DMS 273 (cell line): ENCODE measurements around the gene NPHP4.

Experiments used
- DNase-seq: peaks from one replicate; lab custom pipeline; 2025; ENCODE audit not compliant: unreplicated experiment; lab: John Stamatoyannopoulos, UW

NPHP4 gene

DNA sequence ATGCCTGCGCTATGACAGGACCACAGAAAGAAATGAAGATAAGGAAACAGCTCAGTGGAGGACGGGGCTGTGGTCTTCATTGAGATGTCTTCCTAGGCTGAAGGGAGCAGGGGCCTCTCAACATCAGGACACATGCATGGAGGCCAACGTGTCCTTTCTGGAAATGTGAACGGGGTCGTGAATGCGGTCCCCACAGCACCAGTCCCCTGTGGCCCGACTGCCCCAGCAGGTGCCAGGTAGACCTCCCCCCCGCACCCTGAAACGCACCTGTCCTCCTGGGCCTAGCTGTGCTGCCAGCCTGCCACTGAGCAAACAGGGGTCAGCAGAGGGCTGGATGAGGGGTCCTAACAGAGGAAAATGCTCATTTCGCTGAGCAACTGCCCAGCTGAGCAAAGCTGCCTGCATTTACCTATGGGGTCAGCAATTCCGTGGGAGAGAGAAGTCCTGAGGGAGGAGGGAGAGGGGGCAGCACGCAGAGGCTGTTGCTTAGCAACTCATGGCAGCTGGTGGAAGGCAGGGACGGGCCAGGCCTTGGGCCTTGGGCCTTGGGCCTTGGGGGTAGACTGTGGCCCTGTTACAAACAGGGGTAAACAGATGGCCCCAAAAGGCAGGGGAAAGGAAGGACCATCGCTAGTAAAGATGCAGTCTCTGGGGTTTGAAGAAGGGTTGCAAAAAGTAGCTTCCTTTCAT lies 77.4 kb downstream of the NPHP4 start:
- no peak for DNase-seq

DNA sequence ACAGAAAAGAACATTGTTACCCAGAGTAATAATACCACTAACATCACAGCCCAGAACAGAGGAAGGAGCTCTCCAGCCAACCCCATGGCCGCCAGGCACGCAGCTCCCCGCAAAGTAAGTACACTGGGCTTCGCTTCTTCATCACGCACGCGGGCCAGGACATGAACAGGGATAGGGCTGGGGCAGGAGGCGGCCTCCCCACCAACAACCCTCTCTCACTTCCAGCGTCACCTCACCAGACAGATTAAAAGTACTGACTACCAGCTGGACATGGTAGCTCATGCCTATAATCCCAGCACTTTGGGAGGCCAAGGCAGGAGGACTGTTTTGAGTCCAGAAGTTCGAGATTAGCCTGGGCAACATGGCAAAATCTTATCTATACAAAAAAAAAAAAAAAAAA lies 78.3 kb downstream of the NPHP4 start:
- no peak for DNase-seq

DNA sequence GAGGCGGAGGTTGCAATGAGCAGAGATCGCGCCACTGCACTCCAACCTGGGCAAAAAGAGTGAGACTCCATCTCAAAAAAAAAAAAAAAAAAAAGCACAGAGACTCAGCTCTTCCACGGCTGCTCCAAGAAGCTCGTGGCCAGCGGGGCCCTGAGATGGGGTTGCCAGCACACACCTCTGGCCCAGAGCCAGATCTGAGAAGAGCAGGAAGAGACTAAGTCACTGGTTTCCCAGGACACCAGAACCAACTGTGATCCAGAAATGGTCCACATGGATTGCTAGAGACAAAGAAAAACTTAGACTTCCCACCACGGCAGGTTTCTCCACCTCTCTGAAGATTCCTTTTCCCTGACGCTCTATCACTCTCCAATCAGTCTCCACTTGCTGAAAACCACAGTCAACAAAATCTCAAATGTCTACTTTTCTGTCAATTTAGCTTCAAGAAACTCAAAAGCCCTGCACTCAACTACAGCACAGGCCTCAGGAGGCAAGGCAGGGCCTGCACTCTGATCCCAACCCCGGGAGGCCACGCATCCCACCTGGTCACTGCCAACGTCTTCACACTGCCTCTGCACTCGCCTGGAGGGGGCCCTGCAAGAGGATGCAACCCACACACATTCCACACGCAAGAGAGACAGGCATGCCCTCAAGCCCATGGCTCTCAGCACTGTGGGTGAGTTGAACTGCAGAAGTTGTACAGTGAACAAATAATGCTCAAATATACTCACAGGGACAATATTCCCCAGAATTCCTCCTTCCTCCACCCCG lies 79.0 kb downstream of the NPHP4 start:
- no peak for DNase-seq

DNA sequence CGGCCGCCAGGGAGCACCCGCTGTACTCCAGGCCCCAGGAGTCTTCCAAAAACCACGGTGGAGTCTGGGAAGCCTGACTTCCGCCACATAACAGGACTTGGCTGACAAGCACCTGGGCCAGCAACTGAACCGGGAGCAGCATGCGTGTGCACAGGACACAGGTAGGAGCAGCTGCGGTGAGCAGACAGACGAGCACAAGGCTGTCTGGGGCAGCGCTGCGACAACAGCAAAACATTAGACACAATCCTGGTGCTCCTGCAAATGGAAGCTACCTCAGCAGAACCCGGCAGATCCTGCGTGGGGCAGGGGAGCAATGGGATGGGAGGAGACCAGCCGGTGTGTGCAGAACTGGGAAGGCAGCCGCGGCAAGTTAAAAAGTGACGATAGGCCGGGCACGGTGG lies 80.4 kb downstream of the NPHP4 start:
- no peak for DNase-seq

DNA sequence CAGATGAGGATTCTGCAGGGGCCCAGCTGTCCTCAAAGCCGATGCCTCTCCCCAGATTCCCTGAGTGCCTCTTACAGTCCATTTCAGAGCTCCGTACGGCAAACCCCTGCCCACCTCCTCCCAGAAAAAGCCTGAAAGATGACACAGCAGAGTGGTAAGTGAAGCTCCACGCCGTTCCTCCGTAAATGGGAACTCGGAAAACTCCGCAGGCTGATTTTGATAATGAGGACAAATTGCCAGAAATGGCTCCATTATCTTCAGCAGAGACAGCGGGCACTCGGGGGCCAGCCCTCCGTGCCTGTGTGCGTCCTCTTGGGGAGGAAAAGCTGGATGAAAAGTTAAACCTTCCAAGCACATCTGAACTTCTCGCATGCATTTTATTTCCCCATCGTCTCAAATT lies 81.1 kb downstream of the NPHP4 start:
- DNase-seq: no peak

DNA sequence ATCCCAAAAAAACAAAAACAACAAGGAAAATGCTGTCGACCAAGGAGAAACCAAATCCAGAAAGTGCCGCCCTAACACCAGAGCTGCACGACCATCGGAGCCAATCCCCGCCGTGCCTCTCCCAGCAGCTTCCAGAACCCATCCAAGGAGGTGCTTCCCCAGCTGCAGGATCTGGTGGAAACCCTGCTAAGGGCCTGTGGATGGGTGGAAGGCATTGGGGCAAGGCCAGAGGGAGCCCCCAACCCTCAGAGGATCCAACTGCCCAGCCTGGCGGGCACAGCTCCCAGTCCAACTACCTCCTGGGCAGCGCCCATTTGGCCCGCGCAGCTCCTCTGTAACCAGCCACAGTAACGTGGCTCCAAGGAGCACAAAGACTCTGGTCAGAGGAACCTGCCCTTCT lies 81.6 kb downstream of the NPHP4 start:
- DNase-seq: no peak

DNA sequence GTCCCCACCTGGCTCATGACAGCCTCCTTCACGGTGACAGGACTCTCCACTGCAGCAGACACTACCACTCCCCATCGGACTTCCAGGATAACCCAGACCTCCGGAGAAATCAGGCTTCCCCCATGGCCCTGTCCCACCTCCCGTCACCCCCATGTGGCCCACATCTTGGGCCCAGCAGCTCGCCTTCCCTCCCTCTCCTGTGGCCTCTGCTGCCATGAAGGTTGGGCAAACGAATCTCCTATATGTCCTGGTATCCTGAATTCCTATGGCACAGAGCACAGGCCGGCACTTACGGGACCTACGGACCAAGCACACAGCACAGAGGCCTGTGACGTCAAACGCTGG lies 82.0 kb downstream of the NPHP4 start:
- DNase-seq: no peak

DNA sequence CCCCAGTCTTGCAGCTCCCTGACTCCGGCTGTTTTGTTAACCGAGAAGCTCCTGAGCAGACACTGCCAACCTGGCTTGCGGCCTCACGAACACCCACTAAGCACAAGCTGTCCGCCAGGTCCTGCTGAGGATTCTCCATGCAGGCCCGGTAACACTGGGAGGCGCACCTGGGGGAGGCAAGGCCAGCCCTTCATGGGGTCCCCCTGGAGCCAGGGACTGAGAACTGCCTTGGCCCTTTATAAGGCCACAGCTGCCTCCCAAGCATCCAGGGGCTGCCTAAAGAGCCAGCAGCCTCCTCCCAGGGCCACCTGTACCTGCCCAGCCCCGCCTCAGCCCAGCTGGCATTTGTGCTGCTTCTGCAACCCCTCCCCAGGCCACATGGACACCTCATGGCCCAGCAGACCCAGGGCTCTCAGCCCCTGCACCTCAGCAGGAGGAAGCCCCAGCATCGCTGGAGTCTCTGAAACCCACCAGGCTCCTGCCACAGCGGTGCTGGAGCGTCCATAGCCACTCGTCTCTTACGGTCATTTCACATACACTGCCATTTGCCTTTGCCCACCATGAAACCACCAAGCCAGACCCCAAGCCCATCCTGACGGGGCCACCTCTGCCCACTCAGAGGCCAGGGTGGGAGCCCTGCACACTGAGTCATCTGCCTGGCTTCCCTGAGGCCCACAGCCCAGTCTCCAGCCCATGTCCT lies 82.5 kb downstream of the NPHP4 start:
- no peak for DNase-seq

DNA sequence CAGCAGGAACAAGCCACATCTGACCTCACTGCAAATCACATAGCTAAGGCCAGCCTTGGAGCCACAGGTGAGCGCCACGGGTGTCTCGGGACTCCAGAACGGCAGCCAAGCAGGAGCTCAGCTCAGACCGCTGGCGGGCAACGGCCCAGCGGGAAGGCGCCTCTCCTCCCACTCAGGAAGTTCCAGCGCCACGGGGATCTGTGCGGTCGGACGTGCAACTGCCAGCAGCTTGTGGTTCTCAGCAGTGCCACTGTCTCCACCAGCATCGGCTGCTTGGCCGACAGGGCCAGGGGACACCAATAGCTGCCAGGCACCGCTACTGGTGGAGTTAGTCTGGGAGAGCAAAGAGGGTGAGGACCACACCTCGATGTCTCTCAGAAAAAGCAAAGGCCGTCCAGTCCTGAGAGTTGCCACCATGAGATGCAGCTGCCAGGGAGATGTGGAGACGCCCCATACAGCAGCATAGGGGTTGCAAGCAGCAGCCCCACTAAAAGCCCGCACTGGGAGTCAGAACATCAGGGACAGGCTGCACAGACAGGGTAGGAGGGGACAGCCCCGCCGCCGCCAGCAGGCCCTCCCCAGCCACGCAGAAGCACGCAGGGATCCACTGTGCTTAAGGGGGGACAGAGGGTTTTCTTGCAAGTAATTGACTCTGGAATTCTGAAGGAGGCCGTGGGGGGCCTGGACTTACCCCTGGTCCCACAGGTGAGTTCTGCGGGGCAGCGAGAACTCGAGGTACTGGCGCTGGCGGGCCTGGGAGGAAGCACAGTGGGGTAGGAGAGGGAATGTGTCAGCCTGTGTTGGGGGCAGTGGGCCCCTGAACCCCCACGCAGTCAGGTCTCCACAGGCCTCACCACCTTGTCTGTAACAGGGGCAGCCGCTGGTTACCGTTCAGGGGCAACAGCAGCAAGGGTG lies 83.5 kb downstream of the NPHP4 start:
- no peak for DNase-seq

DNA sequence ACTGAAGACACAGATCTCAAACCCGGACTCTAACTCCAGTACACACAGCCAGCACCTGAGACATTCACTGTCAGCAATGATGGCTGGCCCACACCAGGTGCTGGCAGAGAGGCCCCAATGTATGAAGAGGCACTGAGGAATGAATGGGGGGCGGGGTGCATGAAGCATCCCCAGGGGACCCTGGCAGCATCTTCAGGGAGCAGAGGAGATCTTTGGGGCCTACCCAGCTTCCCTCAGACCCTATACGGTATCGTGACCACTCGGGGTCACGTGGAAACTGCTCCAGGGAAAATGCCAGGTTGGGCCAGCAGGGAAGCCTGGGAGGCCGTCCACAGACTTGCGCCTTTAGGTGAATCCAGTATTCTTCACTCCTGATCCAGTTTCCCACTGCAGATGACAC lies 84.3 kb downstream of the NPHP4 start:
- no peak for DNase-seq

DNA sequence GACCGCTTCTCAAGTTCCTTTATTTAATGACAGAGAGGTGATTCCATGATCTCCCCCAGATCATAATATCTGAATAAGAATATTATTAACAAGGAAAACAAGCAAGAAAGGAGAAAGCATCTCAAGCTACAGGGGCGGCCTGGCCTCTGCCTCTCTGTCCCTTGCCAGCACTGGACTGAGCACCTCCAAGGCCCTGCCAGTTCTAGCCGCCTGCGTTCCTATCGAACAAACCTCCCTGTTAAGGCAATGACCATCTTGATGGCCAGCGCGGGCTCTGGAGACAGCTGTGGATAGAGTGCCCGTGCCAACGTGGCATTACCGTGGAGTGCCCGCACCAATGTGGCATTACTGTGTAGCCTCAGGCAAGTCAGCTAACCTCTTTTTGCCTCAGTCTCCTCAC lies 84.8 kb downstream of the NPHP4 start:
- DNase-seq: no peak

DNA sequence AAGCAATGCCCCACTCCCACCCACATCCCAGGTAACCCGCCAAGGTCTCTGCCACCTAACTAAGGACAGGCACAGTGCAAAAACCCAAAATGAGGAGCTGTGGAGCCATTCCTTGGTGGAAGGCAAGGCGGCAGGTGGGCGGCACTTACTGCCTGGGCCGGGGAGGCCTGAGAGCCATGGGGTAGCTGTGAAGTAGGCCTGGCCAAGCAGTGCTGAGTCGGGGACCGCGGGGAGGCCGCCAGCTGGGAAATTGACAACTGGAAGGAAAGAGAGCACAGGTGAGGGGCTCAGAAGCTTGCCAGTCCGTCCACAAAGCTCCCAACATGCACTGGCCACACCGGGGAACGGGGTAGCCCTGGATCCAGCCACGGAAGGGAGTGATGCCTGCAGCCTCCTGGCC lies 85.3 kb downstream of the NPHP4 start:
- no peak for DNase-seq

DNA sequence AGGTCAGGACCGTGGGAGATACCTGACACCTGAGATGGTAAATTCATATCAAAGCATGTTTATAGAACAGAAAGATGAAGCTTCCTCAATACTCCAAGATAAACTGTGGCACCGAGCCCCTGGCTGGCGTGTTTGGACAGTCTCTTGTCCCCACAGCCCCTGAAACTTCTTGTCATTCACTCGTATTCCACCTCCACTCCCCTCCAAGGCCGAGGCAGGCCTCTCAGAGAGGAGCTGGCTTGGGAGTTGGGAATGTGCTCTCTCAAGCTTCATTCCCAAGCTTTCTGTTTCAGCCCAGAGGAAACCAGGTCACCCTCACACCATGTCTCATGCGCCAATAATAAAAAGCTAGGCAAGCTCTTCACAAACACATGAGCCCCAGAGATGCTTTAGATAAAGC lies 86.1 kb downstream of the NPHP4 start:
- no peak for DNase-seq

DNA sequence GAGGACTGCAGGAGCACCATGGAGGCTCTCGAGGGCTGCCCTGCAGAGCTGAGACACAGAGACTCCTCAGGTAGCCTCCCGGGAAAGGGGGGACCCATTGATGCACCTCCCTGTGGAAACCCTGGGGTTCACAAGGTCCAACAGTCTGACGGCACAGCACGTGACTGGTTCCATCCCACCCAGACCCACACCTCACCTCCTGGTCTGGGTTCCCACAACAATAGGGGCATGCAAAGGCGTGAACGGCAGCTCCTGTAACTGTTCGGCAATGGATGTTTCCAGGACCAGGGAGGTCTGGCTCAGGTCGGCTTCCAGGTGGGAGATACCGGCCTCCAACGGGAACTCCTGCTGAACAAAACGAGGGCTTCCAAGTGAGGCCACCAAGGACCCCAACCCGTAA lies 86.8 kb downstream of the NPHP4 start:
- no peak for DNase-seq

DNA sequence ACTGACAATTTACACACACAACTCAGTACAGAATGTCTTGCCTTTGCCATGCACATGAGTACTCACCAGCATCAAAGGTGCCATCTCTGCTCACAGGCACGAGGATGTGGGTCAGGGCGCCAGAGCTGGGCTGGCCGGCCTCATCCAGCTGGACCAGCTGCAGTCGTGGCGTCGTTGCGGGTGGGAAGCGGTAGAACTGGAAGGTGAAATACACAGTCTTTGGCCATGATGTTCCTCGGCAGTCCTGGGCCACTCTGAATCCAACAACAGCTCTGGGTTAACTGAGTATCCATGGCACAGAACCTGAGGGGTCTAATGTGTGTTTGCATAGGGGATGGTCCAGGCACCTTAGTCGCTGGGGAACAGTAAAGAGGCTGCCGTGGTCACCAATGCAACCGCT lies 87.7 kb downstream of the NPHP4 start:
- no peak for DNase-seq

DNA sequence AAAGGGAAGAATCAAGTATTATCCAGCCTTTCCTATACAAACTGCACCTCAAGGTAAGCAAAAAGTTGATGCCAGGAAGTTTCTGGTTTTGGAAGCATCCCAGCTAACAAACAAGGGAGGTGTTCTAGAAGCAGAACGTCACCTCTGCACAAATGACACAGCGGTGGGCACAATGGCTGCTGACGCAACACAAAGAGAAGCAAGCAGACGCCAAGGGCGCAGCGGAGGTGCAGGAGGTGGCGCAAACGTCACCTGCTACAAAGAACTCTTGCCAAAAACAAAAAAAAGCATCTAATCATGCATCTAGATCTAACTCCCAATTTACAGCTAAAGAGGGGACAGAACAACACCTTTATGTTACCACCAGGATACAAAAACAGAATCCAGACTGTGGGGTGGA lies 88.5 kb downstream of the NPHP4 start:
- no peak for DNase-seq

DNA sequence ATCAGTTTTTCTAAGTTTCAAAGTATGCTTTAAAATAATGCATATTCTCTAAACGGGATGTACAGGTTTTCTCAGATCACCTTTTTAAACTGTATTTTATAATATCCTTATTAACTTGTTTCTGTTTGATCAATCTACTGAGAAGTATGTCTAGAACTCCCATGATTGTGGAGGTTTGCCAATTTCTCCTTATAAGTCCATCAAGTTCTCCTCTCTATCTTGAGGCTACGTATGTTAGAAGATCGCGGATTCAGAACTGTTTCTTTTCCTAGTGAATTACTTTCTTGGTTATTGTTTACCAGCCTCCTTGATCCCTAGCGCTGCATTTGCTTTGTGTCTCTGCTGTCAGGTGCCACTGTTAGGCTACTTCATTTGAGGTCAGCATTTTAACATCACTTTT lies 89.2 kb downstream of the NPHP4 start:
- no peak for DNase-seq

DNA sequence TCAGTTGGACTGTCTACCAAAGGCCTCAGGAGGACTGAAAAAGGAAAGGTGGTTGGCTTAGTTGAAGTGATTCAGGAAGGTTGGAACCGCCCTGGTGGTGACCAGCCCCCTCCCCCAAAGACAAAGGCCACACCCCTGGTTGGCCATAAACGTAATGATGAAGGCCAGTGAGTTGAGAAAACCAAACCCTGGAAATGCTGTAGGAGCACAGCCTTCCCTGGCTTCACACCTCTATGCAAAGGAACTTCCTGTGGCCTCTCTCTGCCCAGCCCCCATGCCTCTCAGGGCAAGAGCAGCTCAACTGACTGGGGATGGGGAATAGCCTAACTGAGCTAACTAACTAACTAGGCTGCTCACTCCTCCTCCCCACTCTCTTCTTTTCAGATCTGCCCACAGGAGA lies 90.4 kb downstream of the NPHP4 start:
- no peak for DNase-seq

DNA sequence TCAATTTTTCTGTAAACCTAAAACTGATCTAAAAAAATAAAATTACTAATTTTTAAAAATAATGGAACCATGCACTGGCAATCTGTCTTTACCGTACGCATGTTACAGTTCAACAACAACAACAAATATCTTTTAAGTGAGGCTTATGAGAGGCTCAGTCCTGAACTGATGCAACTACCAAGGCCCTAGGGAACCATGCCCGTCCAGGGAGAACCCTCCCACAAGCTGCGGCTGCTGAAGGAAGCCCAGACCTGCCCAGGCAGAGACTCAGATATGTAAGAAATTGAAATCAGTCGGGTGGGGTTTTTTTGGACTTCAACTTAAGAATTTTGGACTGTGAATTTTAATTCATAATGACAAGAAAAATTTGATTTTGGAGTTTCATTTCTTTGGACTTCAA lies 91.1 kb downstream of the NPHP4 start:
- DNase-seq: no peak

DNA sequence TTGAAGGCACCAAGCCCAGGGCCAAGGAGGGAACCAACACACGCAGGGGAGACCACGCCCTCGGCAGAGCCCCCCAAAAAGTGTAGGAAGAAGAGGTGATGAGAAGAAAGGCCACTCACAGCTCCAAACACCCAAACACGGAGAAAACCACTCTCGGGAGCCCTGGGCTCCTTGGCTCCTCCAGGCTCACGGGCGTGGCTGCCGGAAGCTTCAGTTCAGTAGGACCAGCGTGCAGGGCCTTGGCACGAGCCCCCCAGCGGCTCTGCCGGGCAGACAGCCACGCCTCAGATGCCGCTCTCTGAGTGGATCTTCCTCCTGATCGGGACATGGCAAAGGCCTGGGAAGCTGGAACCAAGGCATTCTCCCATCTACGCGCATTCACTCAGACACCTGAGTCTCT lies 94.0 kb downstream of the NPHP4 start:
- no peak for DNase-seq
